ENCODE measurements around the gene KIF12. TPM values are rescaled to one million over a fixed set of nuclear protein-coding genes. Genes with fewer than 3 reads are reported as not detected.

Gene KIF12
- total RNA-seq, 1 experiment from 2014 or later, result not detected

DNA sequence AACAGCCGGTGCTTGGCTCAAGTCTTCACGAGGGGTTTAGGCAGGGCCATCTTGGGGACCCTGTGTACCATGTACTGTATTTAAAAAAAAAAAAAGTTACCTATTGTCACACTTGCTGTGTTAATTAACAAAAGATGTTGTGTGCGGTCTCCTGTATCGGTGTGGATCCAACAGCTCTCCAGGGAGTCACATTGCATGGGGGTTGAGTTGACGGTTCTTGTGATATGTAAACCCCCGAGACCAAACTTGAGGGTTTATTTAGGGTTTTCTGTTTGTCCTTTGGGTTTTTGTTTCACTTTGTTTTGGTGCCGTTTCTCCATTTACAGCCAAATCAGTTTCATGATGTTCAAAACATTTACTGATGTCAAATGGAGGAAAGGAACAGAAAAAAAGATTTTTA, 43.2 kb downstream of the KIF12 start:
- Histone ChIP-seq H3K79me2 (ENCODE audit: low read depth) (no peaks in the 10 kb centered on the region), H3K36me3 (ENCODE audit: low read depth) (no peaks in the 10 kb centered on the region), H3F3A (ENCODE audit: insufficient read depth, low read depth) (no peaks in the 10 kb centered on the region), H3K4me2 (no peak overlapping the region), H3K27ac (no peak overlapping the region), H2AFZ (no peak overlapping the region), H4K20me1 (ENCODE audit: insufficient read depth) (no peaks in the 10 kb centered on the region), H3K9me2 (ENCODE audit: insufficient read depth) (no peaks in the 10 kb centered on the region), H3K27me3 (ENCODE audit: insufficient read depth, low read depth) (peaks cover 97% of the 10 kb centered on the region), H3K4me1 (replicated peaks; ENCODE audit: insufficient read depth) (no peaks in the 10 kb centered on the region), H3K9me3 (ENCODE audit: insufficient read depth, low read depth) (no peaks in the 10 kb centered on the region), H3K4me3 (no peak overlapping the region)
- DNase-seq, result no peak
- CTCF ChIA-PET, result no interaction called here
- TF ChIP-seq CTCF (conservative IDR thresholded peaks at IDR 0.05) (no peak), EZH2 (IDR thresholded peaks at IDR 0.05; ENCODE audit: low read depth) (no peak)
- POLR2A ChIA-PET (ENCODE audit: unreplicated experiment), result no interaction called here
- no TSS peak for BruUV-seq (replicated peaks)
- intact Hi-C loops (cut with micrococcal nuclease; ENCODE audit: unreplicated experiment), result no loop called here

DNA sequence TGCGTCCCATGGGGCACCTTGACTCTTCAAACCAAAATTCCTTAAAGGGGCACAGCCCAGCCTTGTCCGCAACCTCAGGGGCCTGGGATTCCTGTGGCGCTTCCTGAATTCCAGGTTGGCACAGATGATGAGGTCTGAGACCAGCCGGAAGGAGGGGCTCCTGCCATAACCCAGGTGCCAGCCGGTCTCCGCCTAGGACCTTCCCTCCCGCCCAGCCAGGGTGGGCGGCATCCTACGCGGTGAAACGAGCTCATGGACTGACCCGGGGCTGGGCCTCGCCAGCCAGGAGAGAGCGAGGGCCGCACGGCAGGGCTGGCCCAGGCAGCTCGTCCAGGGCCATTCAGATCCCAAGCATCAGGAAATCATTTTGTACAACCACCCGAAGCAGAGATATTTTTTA, 44.0 kb downstream of the KIF12 start:
- CTCF ChIA-PET, result no interaction called here
- POLR2A ChIA-PET (ENCODE audit: unreplicated experiment), result no interaction called here
- H2AFZ ChIP-seq, result no peak overlapping the region
- H3K36me3 ChIP-seq (ENCODE audit: low read depth), result no peaks in the 10 kb centered on the region
- H3K27me3 ChIP-seq (ENCODE audit: insufficient read depth, low read depth), result peaks cover 97% of the 10 kb centered on the region
- no peaks in the 10 kb centered on the region for H3K4me1 ChIP-seq (replicated peaks; ENCODE audit: insufficient read depth)
- H3K27ac ChIP-seq, result no peak overlapping the region
- intact Hi-C loops (cut with micrococcal nuclease; ENCODE audit: unreplicated experiment), result no loop called here
- H3K79me2 ChIP-seq (ENCODE audit: low read depth), result no peaks in the 10 kb centered on the region
- H3K9me2 ChIP-seq (ENCODE audit: insufficient read depth), result no peaks in the 10 kb centered on the region
- BruUV-seq (replicated peaks), result no TSS peak
- H4K20me1 ChIP-seq (ENCODE audit: insufficient read depth), result no peaks in the 10 kb centered on the region
- no peak overlapping the region for H3K4me2 ChIP-seq
- H3K4me3 ChIP-seq, result no peak overlapping the region
- no peaks in the 10 kb centered on the region for H3F3A ChIP-seq (ENCODE audit: insufficient read depth, low read depth)
- H3K9me3 ChIP-seq (ENCODE audit: insufficient read depth, low read depth), result no peaks in the 10 kb centered on the region
- DNase-seq, result no peak
- no peak for TF ChIP-seq EZH2 (IDR thresholded peaks at IDR 0.05; ENCODE audit: low read depth)
- TF ChIP-seq CTCF (conservative IDR thresholded peaks at IDR 0.05), result no peak

DNA sequence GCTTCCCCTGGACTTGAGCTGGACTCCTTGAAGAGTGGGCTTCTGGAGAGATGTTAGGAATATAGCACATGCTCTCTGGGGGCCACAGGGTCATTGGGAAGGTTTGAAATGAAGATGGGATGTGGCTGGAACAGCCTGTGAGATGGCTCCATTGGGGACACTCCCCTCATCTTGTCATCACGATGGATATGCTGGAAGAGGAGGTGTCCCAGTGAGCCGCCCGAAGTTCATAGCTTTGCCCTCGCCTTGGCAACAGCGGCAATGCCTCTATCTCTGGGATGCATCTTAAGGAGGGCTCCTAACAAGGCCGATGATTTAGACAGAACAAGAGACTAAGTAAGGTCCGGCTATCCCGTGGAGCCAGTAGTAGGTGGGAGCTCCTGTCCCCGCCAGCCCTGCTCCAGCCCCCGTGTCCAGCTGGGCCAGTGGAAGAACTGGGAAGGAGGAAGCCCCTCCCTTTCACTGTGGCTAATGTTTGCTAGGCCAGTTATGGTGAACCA, 44.9 kb downstream of the KIF12 start:
- Histone ChIP-seq H3K79me2 (ENCODE audit: low read depth) (no peaks in the 10 kb centered on the region), H3K4me2 (no peak overlapping the region), H3K36me3 (ENCODE audit: low read depth) (no peaks in the 10 kb centered on the region), H3F3A (ENCODE audit: insufficient read depth, low read depth) (no peaks in the 10 kb centered on the region), H3K4me3 (no peak overlapping the region), H2AFZ (no peak overlapping the region), H4K20me1 (ENCODE audit: insufficient read depth) (no peaks in the 10 kb centered on the region), H3K27ac (no peak overlapping the region), H3K9me2 (ENCODE audit: insufficient read depth) (no peaks in the 10 kb centered on the region), H3K27me3 (ENCODE audit: insufficient read depth, low read depth) (peaks cover 97% of the 10 kb centered on the region), H3K4me1 (replicated peaks; ENCODE audit: insufficient read depth) (no peaks in the 10 kb centered on the region), H3K9me3 (ENCODE audit: insufficient read depth, low read depth) (no peaks in the 10 kb centered on the region)
- TF ChIP-seq EZH2 (IDR thresholded peaks at IDR 0.05; ENCODE audit: low read depth), result no peak
- no peak for TF ChIP-seq CTCF (conservative IDR thresholded peaks at IDR 0.05)
- CTCF ChIA-PET, result no interaction called here
- POLR2A ChIA-PET (ENCODE audit: unreplicated experiment), result no interaction called here
- intact Hi-C loops (cut with micrococcal nuclease; ENCODE audit: unreplicated experiment), result no loop called here
- no TSS peak for BruUV-seq (replicated peaks)
- no peak for DNase-seq

Measured in PC-9 (cell line).